HUES6 (cell line): ENCODE results near the gene TPGS2.

ENCODE experiments used
- H3K27ac ChIP-seq: 2 replicates; pipeline ENCODE4 v1.7.0; 2013; ENCODE audit warnings: low read depth, mild to moderate bottlenecking, low read length, inconsistent platforms
- H3K27me3 ChIP-seq: 2 replicates; pipeline ENCODE4 v1.6.1; 2013; ENCODE audit warnings: low read length; ENCODE audit not compliant: control insufficient read depth, insufficient read depth
- H3K36me3 ChIP-seq: 2 replicates; pipeline ENCODE4 v1.6.1; 2013; ENCODE audit warnings: low read length; ENCODE audit not compliant: control insufficient read depth, insufficient read depth
- H3K4me1 ChIP-seq: 2 replicates; pipeline ENCODE4 v1.6.1; 2013; ENCODE audit warnings: low read length; ENCODE audit not compliant: control insufficient read depth, insufficient read depth
- H3K4me3 ChIP-seq: 2 replicates; pipeline ENCODE4 v1.5.1; 2013; ENCODE audit warnings: low read depth, low read length
- H3K9ac ChIP-seq: one replicate; pipeline ENCODE4 v1.6.1; 2013; ENCODE audit warnings: mild to moderate bottlenecking, low read length
- H3K9me3 ChIP-seq: 2 replicates; pipeline ENCODE4 v1.6.1; 2013; ENCODE audit warnings: low read depth, low read length; ENCODE audit not compliant: control insufficient read depth, insufficient read depth

TPGS2 gene

GRCh38 chr18:36760598-36760997 lies 68.2 kb downstream of the TPGS2 start:
- Histone ChIP-seq H3K36me3 (no peaks in the 10 kb centered on the region), H3K4me3 (no peak overlapping the region), H3K9ac (no peak overlapping the region), H3K9me3 (no peaks in the 10 kb centered on the region), H3K27me3 (no peaks in the 10 kb centered on the region), H3K4me1 (no peaks in the 10 kb centered on the region), H3K27ac (no peak overlapping the region)

- no peak overlapping the region for H3K27ac ChIP-seq
Measured at GRCh38 chr18:36759167-36759776, 69.5 kb downstream of the TPGS2 start.

GRCh38 chr18:36758623-36759022 lies 70.2 kb downstream of the TPGS2 start:
- Histone ChIP-seq H3K9me3 (no peaks in the 10 kb centered on the region), H3K4me1 (no peaks in the 10 kb centered on the region), H3K36me3 (no peaks in the 10 kb centered on the region), H3K9ac (no peak overlapping the region), H3K27ac (no peak overlapping the region), H3K27me3 (no peaks in the 10 kb centered on the region), H3K4me3 (no peak overlapping the region)

More at GRCh38 chr18:36759167-36759776, 69.5 kb downstream of the TPGS2 start:
- Histone ChIP-seq H3K27me3 (no peaks in the 10 kb centered on the region), H3K4me1 (no peaks in the 10 kb centered on the region), H3K9ac (no peak overlapping the region), H3K9me3 (no peaks in the 10 kb centered on the region), H3K36me3 (no peaks in the 10 kb centered on the region), H3K4me3 (no peak overlapping the region)

- H3K27ac ChIP-seq: no peak overlapping the region
- no peaks in the 10 kb centered on the region for H3K4me1 ChIP-seq
- no peak overlapping the region for H3K4me3 ChIP-seq
Measured at GRCh38 chr18:36757991-36758390, 70.8 kb downstream of the TPGS2 start.

GRCh38 chr18:36757081-36757480 lies 71.7 kb downstream of the TPGS2 start:
- Histone ChIP-seq H3K4me3 (no peak overlapping the region), H3K4me1 (no peaks in the 10 kb centered on the region), H3K9me3 (no peaks in the 10 kb centered on the region), H3K27ac (no peak overlapping the region), H3K36me3 (no peaks in the 10 kb centered on the region), H3K27me3 (no peaks in the 10 kb centered on the region), H3K9ac (no peak overlapping the region)

More at GRCh38 chr18:36757991-36758390, 70.8 kb downstream of the TPGS2 start:
- H3K36me3 ChIP-seq: no peaks in the 10 kb centered on the region
- no peak overlapping the region for H3K9ac ChIP-seq
- H3K9me3 ChIP-seq: no peaks in the 10 kb centered on the region
- H3K27me3 ChIP-seq: no peaks in the 10 kb centered on the region

GRCh38 chr18:36756242-36756641 lies 72.6 kb downstream of the TPGS2 start:
- Histone ChIP-seq H3K27ac (no peak overlapping the region), H3K27me3 (no peaks in the 10 kb centered on the region), H3K36me3 (no peaks in the 10 kb centered on the region), H3K4me1 (no peaks in the 10 kb centered on the region), H3K9me3 (no peaks in the 10 kb centered on the region), H3K9ac (no peak overlapping the region), H3K4me3 (no peak overlapping the region)

GRCh38 chr18:36752929-36753865 lies 75.6 kb downstream of the TPGS2 start:
- H3K9me3 ChIP-seq: no peaks in the 10 kb centered on the region
- H3K27me3 ChIP-seq: no peaks in the 10 kb centered on the region
- H3K36me3 ChIP-seq: no peaks in the 10 kb centered on the region
- H3K9ac ChIP-seq: no peak overlapping the region
- no peaks in the 10 kb centered on the region for H3K4me1 ChIP-seq
- H3K4me3 ChIP-seq: no peak overlapping the region
- no peak overlapping the region for H3K27ac ChIP-seq

GRCh38 chr18:36745219-36745975 lies 83.4 kb downstream of the TPGS2 start:
- H3K27me3 ChIP-seq: no peaks in the 10 kb centered on the region
- no peak overlapping the region for H3K4me3 ChIP-seq
- H3K27ac ChIP-seq: no peak overlapping the region
- H3K9ac ChIP-seq: no peak overlapping the region
- no peaks in the 10 kb centered on the region; the same call in 1 of the 2 replicates for H3K36me3 ChIP-seq
- H3K9me3 ChIP-seq: no peaks in the 10 kb centered on the region
- H3K4me1 ChIP-seq: no peaks in the 10 kb centered on the region

GRCh38 chr18:36744261-36744876 lies 84.4 kb downstream of the TPGS2 start:
- no peak overlapping the region for H3K9ac ChIP-seq
- no peak overlapping the region for H3K27ac ChIP-seq
- no peaks in the 10 kb centered on the region; the same call in 1 of the 2 replicates for H3K36me3 ChIP-seq
- H3K4me1 ChIP-seq: no peaks in the 10 kb centered on the region
- H3K9me3 ChIP-seq: no peaks in the 10 kb centered on the region
- no peaks in the 10 kb centered on the region for H3K27me3 ChIP-seq
- no peak overlapping the region for H3K4me3 ChIP-seq
